ENCODE measurements around the gene POPDC3. TPM values are rescaled to one million over a fixed set of nuclear protein-coding genes. Genes with fewer than 3 reads are reported as not detected.
"Not testable (repeated sequence)": the region's sequence is repeated elsewhere in the genome, so short reads cannot be mapped to it uniquely, and the experiment has no call there.

POPDC3 gene, protein sequence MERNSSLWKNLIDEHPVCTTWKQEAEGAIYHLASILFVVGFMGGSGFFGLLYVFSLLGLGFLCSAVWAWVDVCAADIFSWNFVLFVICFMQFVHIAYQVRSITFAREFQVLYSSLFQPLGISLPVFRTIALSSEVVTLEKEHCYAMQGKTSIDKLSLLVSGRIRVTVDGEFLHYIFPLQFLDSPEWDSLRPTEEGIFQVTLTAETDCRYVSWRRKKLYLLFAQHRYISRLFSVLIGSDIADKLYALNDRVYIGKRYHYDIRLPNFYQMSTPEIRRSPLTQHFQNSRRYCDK
- total RNA-seq = 9.7 TPM
- long read RNA-seq, transcript POPDC3-201 (4 exons, 1,345 nt) = major isoform, 8 of 19 reads
- long read RNA-seq, transcript POPDC3-203 (4 exons, 1,029 nt) = major isoform, 8 of 19 reads
- long read RNA-seq, partial matches to known transcripts = 0 of 19 reads
- long read RNA-seq, other reads (novel, unspliced or antisense) = 3 of 19 reads

DNA sequence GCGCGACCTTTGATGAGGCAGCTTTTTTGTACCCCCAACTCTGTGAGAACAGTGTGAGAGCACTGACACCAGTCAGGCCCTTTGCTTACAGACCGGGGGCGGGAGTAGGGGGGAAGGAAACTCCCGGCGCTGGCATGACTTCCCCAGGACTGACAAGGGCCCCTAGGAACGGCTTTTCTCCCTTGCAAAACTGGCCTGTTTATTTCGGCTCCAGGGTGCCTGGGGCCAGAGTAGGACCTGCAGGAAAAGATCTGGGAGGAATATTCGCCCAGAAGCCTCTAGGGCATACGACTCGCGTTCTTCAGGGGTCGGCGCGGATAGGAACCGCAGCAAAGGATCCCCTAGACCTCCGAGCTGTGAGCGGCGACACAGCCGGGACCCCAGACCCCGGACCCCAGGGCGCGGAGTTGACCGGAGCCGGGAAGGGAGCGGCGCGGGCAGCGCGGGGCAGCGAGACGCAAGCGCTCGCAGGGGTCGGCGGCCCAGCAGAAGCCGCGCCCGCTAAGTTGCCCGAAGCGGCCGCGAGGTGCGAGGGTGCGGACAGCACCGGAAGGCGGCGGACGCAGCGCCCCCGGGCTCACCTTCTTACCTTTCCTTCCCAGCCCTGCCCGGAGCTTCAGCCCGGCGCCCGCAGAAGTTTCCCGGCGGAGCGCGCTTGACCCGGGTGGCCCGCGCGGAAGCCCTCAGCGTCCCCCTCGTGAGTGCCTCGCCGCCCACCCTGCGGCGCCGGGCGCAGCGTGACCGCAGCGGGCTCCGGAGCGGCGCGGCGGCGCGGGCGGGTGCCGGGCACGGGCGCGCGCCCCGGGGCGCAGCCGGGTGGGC, at the start of gene POPDC3:
TSS of gene POPDC3 (minus strand) at position 771 of the 822 bp plus-strand sequence. CDS start 18,105 bp downstream, outside the sequence.
- DNase-seq (ENCODE audit: low spot score) = no peak

DNA sequence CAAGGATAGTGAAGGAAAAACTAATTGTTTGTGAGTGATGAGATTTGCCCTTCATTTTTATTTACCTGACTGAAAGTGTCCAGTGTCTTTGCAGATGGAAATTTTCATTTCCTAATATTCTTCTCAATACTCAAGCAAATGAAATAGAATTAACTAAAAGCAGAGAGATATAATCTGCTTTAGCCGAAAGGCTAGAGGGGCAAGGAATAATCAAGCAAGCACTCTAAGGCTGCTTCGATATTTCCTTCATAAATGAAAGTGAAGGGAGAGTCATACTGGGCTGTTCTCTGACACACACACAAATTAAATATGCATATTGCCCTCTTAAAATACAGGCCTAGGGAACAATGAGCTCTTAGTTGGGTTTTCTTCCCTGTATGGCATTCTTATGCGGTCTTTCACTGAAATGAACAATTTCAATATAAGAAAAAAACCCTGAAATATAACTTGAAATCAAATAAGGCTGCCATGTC, 47.5 kb upstream of the POPDC3 start:
- DNase-seq (ENCODE audit: low spot score) = no peak

- no peak for DNase-seq (ENCODE audit: low spot score)
These were observed 46.9 kb upstream of the POPDC3 start for GRCh38 chr6:105226598-105227294.

- no peak for DNase-seq (ENCODE audit: low spot score)
These were observed 43.4 kb upstream of the POPDC3 start for GRCh38 chr6:105223242-105223641.

- not testable (repeated sequence) for DNase-seq (ENCODE audit: low spot score)
These were observed 41.4 kb upstream of the POPDC3 start for GRCh38 chr6:105221219-105221618.

DNA sequence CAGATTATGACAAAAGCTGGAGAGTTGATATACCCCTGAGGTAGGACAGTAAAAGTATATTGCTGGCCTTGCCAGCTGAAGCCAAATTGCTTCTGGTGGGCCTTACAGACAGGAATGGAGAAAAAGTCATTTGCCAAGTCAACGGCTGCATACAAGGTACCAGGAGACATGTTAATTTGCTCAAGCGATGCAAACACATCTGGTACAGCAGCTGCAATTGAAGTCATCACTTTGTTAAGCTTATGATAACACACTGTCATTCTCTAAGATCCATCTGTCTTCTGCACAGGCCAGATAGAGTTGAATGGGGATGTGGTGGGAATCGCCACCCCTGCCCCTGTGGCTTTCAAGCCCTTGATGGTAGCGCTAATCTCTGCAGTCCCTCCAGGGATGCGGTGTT, 40.4 kb upstream of the POPDC3 start:
- no peak for DNase-seq (ENCODE audit: low spot score)

DNA sequence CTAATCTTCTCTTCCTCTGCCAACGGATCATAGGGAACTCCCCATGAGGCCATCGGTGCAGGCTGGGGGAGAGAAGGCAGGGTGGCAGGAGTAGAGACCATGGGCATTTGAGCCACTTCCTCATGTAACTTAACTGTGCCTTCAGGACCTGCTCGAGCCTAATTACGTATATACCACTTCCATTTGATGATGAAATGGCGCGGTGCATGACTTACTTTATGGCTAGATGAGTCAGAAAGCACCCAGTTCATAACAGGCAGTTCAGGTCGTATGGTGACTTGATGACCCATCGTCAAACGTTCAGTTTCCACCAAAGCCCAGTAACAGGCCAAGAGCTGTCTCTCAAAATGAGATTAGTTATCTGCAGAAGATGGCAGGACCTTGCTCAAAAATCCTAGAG, 39.4 kb upstream of the POPDC3 start:
- DNase-seq (ENCODE audit: low spot score) = not testable (repeated sequence)

DNA sequence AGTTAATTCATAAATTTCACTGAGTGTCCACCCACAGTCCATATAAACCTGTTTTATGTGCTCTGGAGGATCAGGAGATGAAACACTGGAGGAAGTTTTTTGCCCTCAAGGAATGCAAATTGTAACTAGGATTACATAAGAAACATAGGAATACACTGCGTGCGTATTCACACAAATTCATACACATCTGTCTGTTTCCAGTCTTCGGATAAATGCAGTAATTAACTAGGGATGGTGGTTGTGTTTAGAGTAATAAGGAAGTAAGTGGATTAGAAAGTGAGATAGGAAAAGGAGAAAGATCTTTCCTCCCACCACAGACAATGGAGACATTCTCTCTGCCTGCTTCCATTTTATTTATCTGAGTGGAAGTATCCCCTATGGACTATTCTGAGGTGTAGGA, 35.7 kb upstream of the POPDC3 start:
- no peak for DNase-seq (ENCODE audit: low spot score)

GRCh38 chr6:105214668-105215067, 34.9 kb upstream of the POPDC3 start:
- no peak for DNase-seq (ENCODE audit: low spot score)

DNA sequence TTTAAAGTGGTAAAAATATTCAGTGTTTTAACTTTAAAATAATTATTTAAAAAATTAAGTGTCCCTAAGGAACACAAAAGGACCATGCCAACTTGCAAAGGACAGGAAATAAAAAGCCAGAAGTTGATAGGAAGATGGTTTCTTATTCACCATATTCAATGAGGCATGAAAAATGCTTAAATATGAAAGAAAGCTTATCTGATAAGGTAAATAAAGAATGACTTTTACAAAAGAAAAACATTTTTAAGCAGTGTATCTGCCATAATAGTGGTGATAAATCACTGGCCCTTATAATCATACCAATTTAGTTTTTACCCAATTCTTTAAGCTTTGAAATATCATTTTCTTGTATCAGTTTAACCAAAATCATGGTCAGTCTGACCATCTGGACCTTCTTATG, 33.5 kb upstream of the POPDC3 start:
- DNase-seq (ENCODE audit: low spot score) = no peak

DNA sequence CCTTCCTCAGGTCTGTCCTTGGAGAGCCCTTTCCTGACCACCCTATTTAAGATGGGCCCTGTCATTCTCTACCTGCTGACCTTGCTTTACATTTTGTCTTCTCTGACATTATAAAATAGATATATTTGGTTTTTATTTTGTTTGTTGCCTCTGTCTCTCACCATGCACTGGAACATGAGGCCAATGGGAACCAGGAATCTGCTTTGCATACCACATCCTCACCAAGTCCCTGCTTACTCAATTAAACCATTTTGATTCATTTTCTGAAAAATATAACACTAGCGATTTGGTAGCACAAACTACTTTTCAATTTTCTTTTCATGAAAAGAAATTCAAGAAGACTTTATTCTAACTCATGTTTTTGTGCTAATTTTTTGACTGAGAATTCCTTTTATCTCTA, 32.8 kb upstream of the POPDC3 start:
- no peak for DNase-seq (ENCODE audit: low spot score)

- no peak for DNase-seq (ENCODE audit: low spot score)
These were observed 32.0 kb upstream of the POPDC3 start for GRCh38 chr6:105211831-105212230.

GRCh38 chr6:105210932-105211531, 31.2 kb upstream of the POPDC3 start:
- no peak for DNase-seq (ENCODE audit: low spot score)

GRCh38 chr6:105209950-105210706, 30.3 kb upstream of the POPDC3 start:
- no peak for DNase-seq (ENCODE audit: low spot score)

DNA sequence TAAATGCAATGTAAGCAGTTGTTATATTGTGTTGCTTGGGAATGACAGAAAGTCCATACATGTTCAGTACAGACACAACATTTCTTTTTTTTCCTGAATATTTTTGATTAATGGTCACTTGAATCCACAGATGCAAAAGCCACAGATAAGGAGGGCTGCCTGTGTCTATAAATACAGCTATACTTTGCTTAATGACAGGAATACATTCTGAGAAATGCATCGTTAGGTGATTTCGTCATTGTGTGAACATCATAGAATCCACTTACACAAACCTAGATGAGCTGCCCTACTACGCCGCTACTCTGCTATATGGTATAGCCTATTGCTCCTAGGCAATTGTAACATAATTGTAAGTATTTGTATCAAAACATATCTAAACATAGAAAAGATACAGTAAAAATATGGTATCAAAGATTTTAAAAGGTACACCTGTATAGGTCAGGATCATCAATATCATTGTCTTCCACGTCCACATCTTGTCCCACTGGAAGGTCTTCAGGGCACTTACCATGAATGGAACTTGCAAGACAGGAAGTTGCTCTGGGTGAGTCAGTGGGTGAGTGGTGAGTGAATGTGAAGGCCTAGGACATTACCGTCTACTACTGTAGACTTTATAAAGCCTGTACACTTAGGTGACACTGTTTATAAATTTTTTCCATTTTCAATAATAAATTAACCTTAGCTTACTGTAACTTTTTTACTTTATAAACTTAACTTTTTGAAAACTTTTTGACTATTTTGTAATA, 27.9 kb upstream of the POPDC3 start:
- no peak for DNase-seq (ENCODE audit: low spot score)

DNA sequence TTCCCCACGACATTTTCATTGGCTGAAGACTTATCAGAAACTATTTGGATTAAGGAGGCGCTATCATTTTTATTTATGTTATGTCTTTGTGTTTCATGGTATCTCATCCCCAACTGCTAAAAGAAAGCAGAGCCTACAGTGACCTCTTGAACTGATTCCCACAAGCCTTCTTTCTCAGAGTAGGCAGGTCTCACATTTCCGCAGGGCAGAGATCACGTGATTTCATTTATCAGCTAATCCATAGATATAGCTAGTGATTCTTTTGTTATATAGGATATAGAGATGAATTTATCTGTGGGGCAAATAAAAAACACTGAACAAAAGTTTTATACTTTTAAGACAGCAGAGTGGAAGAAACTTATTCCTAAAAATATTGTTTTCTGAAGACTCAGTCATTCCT, 25.0 kb upstream of the POPDC3 start:
- no peak for DNase-seq (ENCODE audit: low spot score)

DNA sequence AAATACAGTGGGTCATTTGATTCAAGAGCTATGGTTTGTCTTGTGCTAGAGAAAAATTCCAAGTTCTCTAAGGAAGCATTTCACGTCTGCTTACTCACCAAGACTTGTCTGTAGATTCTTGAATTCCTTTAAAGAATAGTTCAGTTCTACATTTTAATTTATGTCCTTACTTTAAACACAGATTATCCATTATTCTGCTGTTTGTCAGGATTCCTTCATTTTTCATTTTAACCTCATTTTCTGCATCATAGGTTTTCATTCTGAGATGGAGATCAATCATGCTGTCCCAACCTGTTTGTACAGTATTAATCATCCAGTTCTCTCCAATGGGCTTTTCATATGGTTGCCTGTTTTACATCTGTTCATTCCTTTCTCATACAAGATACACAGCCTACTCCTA, 24.5 kb upstream of the POPDC3 start:
- DNase-seq (ENCODE audit: low spot score) = no peak

- DNase-seq (ENCODE audit: low spot score) = no peak
These were observed 22.7 kb upstream of the POPDC3 start for GRCh38 chr6:105202486-105202885.

GRCh38 chr6:105200133-105200730, 20.4 kb upstream of the POPDC3 start:
- DNase-seq (ENCODE audit: low spot score) = no peak

Data from mesenteric fat pad (tissue), 1 donor.